H1 (cell line): ENCODE data around the gene PSME2. TPM values are rescaled to one million over a fixed set of nuclear protein-coding genes. Genes with fewer than 3 reads are reported as not detected.

Source experiments
- CTCF ChIA-PET: fragments of 300-600 bp; sonication (Branson Sonifier 250); formaldehyde crosslinking; loops from one replicate; lab custom pipeline; 2021; ENCODE audit not compliant: partially characterized antibody; lab: Charles Lee
- POLR2A ChIA-PET: fragments of 300-600 bp; sonication (Branson Sonifier 250); formaldehyde crosslinking; loops from one replicate; lab custom pipeline; 2021; ENCODE audit warnings: inconsistent platforms; ENCODE audit not compliant: partially characterized antibody; lab: Charles Lee
- DNase-seq, 2 experiments: peaks; one replicate each; pipeline versions ENCODE4 v3.0.0 to v3.0.0-alpha.2; 2010 to 2022; ENCODE audit warnings: low spot score in 2 of 2, low read depth in 1 of 2, mixed read lengths in 1 of 2
- FAIRE-seq: peaks from 2 replicates; lab custom pipeline; 2011; peaks lifted over from hg19 to GRCh38; lab: Jason Lieb, UNC
- H2AFZ ChIP-seq: 2 replicates; pipeline ENCODE4 v1.8.1; 2012; ENCODE audit warnings: low read length, inconsistent platforms
- H2AK5ac ChIP-seq: 2 replicates; pipeline ENCODE4 v1.6.1; 2013; ENCODE audit warnings: low read depth, low read length
- H2BK120ac ChIP-seq: replicated peaks from 2 replicates; pipeline ENCODE3; 2013; ENCODE audit warnings: low read depth, low read length, inconsistent platforms
- H2BK12ac ChIP-seq: 2 replicates; pipeline ENCODE4 v1.6.1; 2013; ENCODE audit warnings: low read depth, low read length
- H2BK15ac ChIP-seq: 2 replicates; pipeline ENCODE4 v1.6.1; 2013; ENCODE audit warnings: low read length
- H2BK20ac ChIP-seq: 2 replicates; pipeline ENCODE4 v1.6.1; 2013; ENCODE audit warnings: low read length
- H2BK5ac ChIP-seq: 2 replicates; pipeline ENCODE4 v1.6.1; 2013; ENCODE audit warnings: low read depth, low read length
- H3K14ac ChIP-seq: 2 replicates; pipeline ENCODE4 v1.6.1; 2013; ENCODE audit warnings: inconsistent platforms; ENCODE audit not compliant: insufficient read length
- H3K18ac ChIP-seq: 2 replicates; pipeline ENCODE4 v1.6.1; 2013; ENCODE audit warnings: low read length; ENCODE audit errors: extremely low read depth
- H3K23ac ChIP-seq: 2 replicates; pipeline ENCODE4 v1.6.1; 2013; ENCODE audit warnings: inconsistent platforms; ENCODE audit not compliant: insufficient read length
- H3K23me2 ChIP-seq: 2 replicates; pipeline ENCODE4 v1.6.1; 2013; ENCODE audit warnings: low read depth, low read length
- H3K27ac ChIP-seq: 2 replicates; pipeline ENCODE4 v1.6.1; 2011; ENCODE audit warnings: low read depth, low read length, inconsistent platforms
- H3K27me3 ChIP-seq, 4 experiments: replicated peaks in 1 of 4; 1 replicate in 1 of 4; 2 replicates in 3 of 4; pipeline versions ENCODE4 v1.6.1 to v1.8.1; 2011 to 2013; ENCODE audit warnings: low read length in 3 of 4, mild to moderate bottlenecking in 3 of 4, inconsistent platforms in 2 of 4, mixed read lengths in 2 of 4, moderate library complexity in 1 of 4; ENCODE audit not compliant: control insufficient read depth in 3 of 4, insufficient read depth in 3 of 4; ENCODE audit errors: extremely low read depth in 1 of 4
- H3K36me3 ChIP-seq, 4 experiments: 2 replicates each; pipeline versions ENCODE4 v1.6.1 to v1.8.1; 2011 to 2013; ENCODE audit warnings: mild to moderate bottlenecking in 4 of 4, low read length in 3 of 4, moderate library complexity in 2 of 4, control low read depth in 1 of 4, inconsistent platforms in 1 of 4; ENCODE audit not compliant: insufficient read depth in 4 of 4, control insufficient read depth in 2 of 4
- H3K4ac ChIP-seq: replicated peaks from 2 replicates; pipeline ENCODE3; 2013; ENCODE audit warnings: low read length, low read depth, mixed read lengths, inconsistent platforms; ENCODE audit not compliant: insufficient read length
- H3K4me1 ChIP-seq, 4 experiments: replicated peaks in 1 of 4; 1 replicate in 1 of 4; 2 replicates in 3 of 4; pipeline versions ENCODE4 v1.6.1 to v1.8.1; 2011 to 2013; ENCODE audit warnings: low read length in 3 of 4, inconsistent platforms in 2 of 4, mixed read lengths in 1 of 4; ENCODE audit not compliant: insufficient read depth in 4 of 4, control insufficient read depth in 3 of 4
- H3K4me2 ChIP-seq, 2 experiments: 2 replicates each; pipeline versions ENCODE4 v1.6.1 to v1.8.1; 2011 to 2013; ENCODE audit warnings: low read depth in 2 of 2, low read length in 2 of 2, control low read depth in 1 of 2, inconsistent platforms in 1 of 2, mild to moderate bottlenecking in 1 of 2; ENCODE audit not compliant: insufficient read depth in 1 of 2
- H3K4me3 ChIP-seq, 4 experiments: fragments of 200-600, 300-600 bp in 1 of 4; sonication (generic), shearing (Covaris generic), sonication (Bioruptor Twin) in 1 of 4; 2 replicates each; pipeline versions ENCODE4 v1.5.1 to v1.8.1; 2011 to 2016; ENCODE audit warnings: low read length in 4 of 4, low read depth in 3 of 4, control low read depth in 2 of 4, inconsistent platforms in 2 of 4, mild to moderate bottlenecking in 2 of 4, mixed read lengths in 1 of 4, moderate library complexity in 1 of 4; ENCODE audit not compliant: insufficient read depth in 2 of 4; ENCODE audit errors: extremely low read depth in 1 of 4
- H3K56ac ChIP-seq: replicated peaks from 2 replicates; pipeline ENCODE3; 2013; ENCODE audit warnings: low read depth, mild to moderate bottlenecking, mixed read lengths, low read length, inconsistent platforms; ENCODE audit not compliant: insufficient read length
- H3K79me1 ChIP-seq: 2 replicates; pipeline ENCODE4 v1.6.1; 2013; ENCODE audit warnings: low read depth, low read length, control low read depth
- H3K79me2 ChIP-seq, 2 experiments: 2 replicates each; pipeline versions ENCODE4 v1.6.1 to v1.8.1; 2012 to 2013; ENCODE audit warnings: low read length in 2 of 2, mild to moderate bottlenecking in 2 of 2, inconsistent platforms in 1 of 2; ENCODE audit not compliant: insufficient read depth in 2 of 2, control insufficient read depth in 1 of 2
- H3K9ac ChIP-seq, 4 experiments: replicated peaks in 1 of 4; 1 replicate in 1 of 4; 2 replicates in 3 of 4; pipeline versions ENCODE4 v1.6.1 to v1.8.1; 2011 to 2013; ENCODE audit warnings: low read depth in 3 of 4, low read length in 3 of 4, control low read depth in 2 of 4, mild to moderate bottlenecking in 2 of 4, moderate library complexity in 2 of 4, inconsistent platforms in 1 of 4; ENCODE audit errors: extremely low read depth in 1 of 4
- H3K9me3 ChIP-seq, 2 experiments: 2 replicates each; pipeline versions ENCODE4 v1.6.1 to v1.8.1; 2012 to 2013; ENCODE audit warnings: mild to moderate bottlenecking in 2 of 2, moderate library complexity in 2 of 2, control low read depth in 1 of 2, inconsistent platforms in 1 of 2, low read depth in 1 of 2, low read length in 1 of 2, mixed read lengths in 1 of 2; ENCODE audit not compliant: insufficient read depth in 2 of 2
- H4K20me1 ChIP-seq, 2 experiments: replicated peaks in 1 of 2; 2 replicates each; pipeline versions ENCODE3 to v1.8.1; 2011 to 2013; ENCODE audit warnings: inconsistent platforms in 2 of 2, low read length in 2 of 2, mild to moderate bottlenecking in 1 of 2; ENCODE audit not compliant: insufficient read depth in 2 of 2, control insufficient read depth in 1 of 2
- H4K5ac ChIP-seq: 2 replicates; pipeline ENCODE4 v1.6.1; 2013; ENCODE audit warnings: low read length, low read depth, mixed read lengths, inconsistent platforms; ENCODE audit not compliant: insufficient read length
- H4K8ac ChIP-seq: 2 replicates; pipeline ENCODE4 v1.8.0; 2013; ENCODE audit warnings: mild to moderate bottlenecking, moderate library complexity, low read length, inconsistent platforms; ENCODE audit not compliant: insufficient read depth; ENCODE audit errors: extremely low read depth
- H4K91ac ChIP-seq: replicated peaks from 2 replicates; pipeline ENCODE3; 2013; ENCODE audit warnings: low read length, mixed read lengths, inconsistent platforms; ENCODE audit not compliant: insufficient read length
- BACH1 ChIP-seq: IDR thresholded peaks from 2 replicates; pipeline ENCODE4 v1.6.1; 2012; ENCODE audit warnings: low read length, improper control_type of control experiment
- CREB1 ChIP-seq: IDR thresholded peaks from 2 replicates; pipeline ENCODE4 v1.6.1; 2012; ENCODE audit warnings: inconsistent platforms
- CTBP2 ChIP-seq: IDR thresholded peaks from 2 replicates; pipeline ENCODE4 v1.7.0; 2011; ENCODE audit warnings: borderline replicate concordance, mild to moderate bottlenecking, moderate library complexity, mixed read lengths, low read length; ENCODE audit not compliant: insufficient read depth, insufficient read length
- GABPA ChIP-seq: IDR thresholded peaks from 2 replicates; pipeline ENCODE4 v1.6.1; 2011; ENCODE audit warnings: mild to moderate bottlenecking, low read length, moderate library complexity, borderline replicate concordance; ENCODE audit not compliant: insufficient read depth
- PHF8 ChIP-seq: fragments of 200-600 bp; sonication (generic); conservative IDR thresholded peaks from 2 replicates; pipeline ENCODE4 v1.7.1; 2012; ENCODE audit warnings: low read depth, mild to moderate bottlenecking, inconsistent platforms, low read length, moderate library complexity
- POLR2A ChIP-seq, 2 experiments: IDR thresholded peaks; 1 replicate in 1 of 2; 2 replicates in 1 of 2; pipeline ENCODE4 v1.6.1; 2011; ENCODE audit warnings: low read depth in 2 of 2, low read length in 2 of 2, mild to moderate bottlenecking in 2 of 2; ENCODE audit errors: control extremely low read depth in 1 of 2
- POU5F1 ChIP-seq: IDR thresholded peaks from 2 replicates; pipeline ENCODE4 v1.6.1; 2011; ENCODE audit warnings: low read depth, mild to moderate bottlenecking, low read length, moderate library complexity
- RAD21 ChIP-seq, 2 experiments: IDR thresholded peaks in 1 of 2; conservative IDR thresholded peaks in 1 of 2; 2 replicates each; pipeline ENCODE4 v1.6.1; 2011; ENCODE audit warnings: low read depth in 2 of 2, low read length in 2 of 2, improper control_type of control experiment in 1 of 2, inconsistent platforms in 1 of 2, mild to moderate bottlenecking in 1 of 2, moderate library complexity in 1 of 2
- RBBP5 ChIP-seq: IDR thresholded peaks from 2 replicates; pipeline ENCODE4 v1.7.1; 2012; ENCODE audit warnings: low read depth, mild to moderate bottlenecking, inconsistent platforms, low read length, moderate library complexity, borderline replicate concordance
- RXRA ChIP-seq: IDR thresholded peaks from 2 replicates; pipeline ENCODE4 v1.6.1; 2011; ENCODE audit warnings: low read depth, mild to moderate bottlenecking, low read length, moderate library complexity; ENCODE audit not compliant: insufficient read depth
- SIN3A ChIP-seq, 2 experiments: IDR thresholded peaks in 1 of 2; conservative IDR thresholded peaks in 1 of 2; 2 replicates each; pipeline ENCODE4 v1.6.1; 2011 to 2012; ENCODE audit warnings: low read length in 2 of 2, improper control_type of control experiment in 1 of 2, low read depth in 1 of 2, mild to moderate bottlenecking in 1 of 2
- SP2 ChIP-seq: IDR thresholded peaks from 2 replicates; pipeline ENCODE4 v1.6.1; 2012; ENCODE audit warnings: mild to moderate bottlenecking, low read length, inconsistent platforms
- SUZ12 ChIP-seq: fragments of 200-600 bp; sonication (generic); IDR thresholded peaks from 2 replicates; pipeline ENCODE4 v1.6.1; 2012; ENCODE audit warnings: mild to moderate bottlenecking, inconsistent platforms, low read length, moderate library complexity, mixed read lengths
- TAF1 ChIP-seq: IDR thresholded peaks from 2 replicates; pipeline ENCODE4 v1.6.1; 2011; ENCODE audit warnings: mild to moderate bottlenecking, low read depth, low read length
- polyA plus RNA-seq, 7 experiments: library from polyadenylated mRNA; depleted of rRNA in 3 of 7; stranded (reverse) in 5 of 7; unstranded in 2 of 7; fragments of >200 nt in 5 of 7; fragments of 200-250 nt in 2 of 7; gene quantifications; 1 replicate in 5 of 7; 2 replicates in 1 of 7; 4 replicates in 1 of 7; pipeline versions ENCODE4 v1.2.1 to v1.2.3, GENCODE V29; 2011 to 2013; ENCODE audit warnings: missing spikeins in 2 of 7, mixed read lengths in 2 of 7
- total RNA-seq: library from RNA; stranded (reverse); fragmentation: NEBNext Ultra II Directional; extraction: Animal tissue kit (Norgen Biotek cat#: 25700); gene quantifications from 2 replicates; pipeline ENCODE4 v1.2.1, GENCODE V29; 2021
- TF ChIP-seq, protein P1 (sequence below): IDR thresholded peaks from 2 replicates; pipeline ENCODE4 v1.6.1; 2011; ENCODE audit warnings: low read depth, mild to moderate bottlenecking, low read length; ENCODE audit not compliant: insufficient read depth

The PSME2 gene
- total and polyA plus RNA-seq, 2 of the 8 experiments (the other 6 are each of a cell fraction or from before 2014, with no cell fraction given), result 71.8 to 111 TPM

DNA sequence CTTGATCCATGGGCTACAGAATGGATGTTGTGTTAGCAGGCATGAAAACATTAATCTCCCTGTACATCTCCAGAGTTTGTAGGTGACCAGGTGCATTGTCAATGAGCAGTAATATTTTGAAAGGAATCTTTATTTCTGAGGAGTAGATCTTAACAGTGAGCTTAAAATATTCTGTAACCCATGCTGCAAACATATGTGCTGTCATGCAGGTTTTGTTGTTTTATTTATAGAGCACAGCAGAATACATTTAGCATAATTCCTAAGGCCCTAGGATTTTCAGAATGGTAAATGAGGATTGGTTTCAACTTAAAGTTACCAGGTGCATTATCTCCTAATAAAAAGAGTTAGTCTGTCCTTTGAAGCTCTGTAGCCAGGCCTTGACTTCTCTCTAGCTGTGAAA lies 19.5 kb downstream of the PSME2 start:
- Histone ChIP-seq H3K79me2 (no peaks in the 10 kb centered on the region), H2AK5ac (no peak overlapping the region), H4K8ac (no peak overlapping the region), H3K4me1 (no peaks in the 10 kb centered on the region), H3K27ac (no peak overlapping the region), H2BK12ac (no peak overlapping the region), H3K14ac (no peak overlapping the region), H2BK120ac (no peak overlapping the region), H3K36me3 (peaks cover 0 to 12% (median 3%) of the 10 kb centered on the region in 4 experiments; a peak in 4 of 8 replicates), H4K20me1 (no peaks in the 10 kb centered on the region), H3K56ac (no peak overlapping the region), H3K4ac (no peak overlapping the region), H4K5ac (no peak overlapping the region), H3K23me2 (no peaks in the 10 kb centered on the region), H4K91ac (no peak overlapping the region), H3K27me3 (no peaks in the 10 kb centered on the region), H2AFZ (no peak overlapping the region), H2BK15ac (no peak overlapping the region), H2BK5ac (no peak overlapping the region), H3K79me1 (no peaks in the 10 kb centered on the region), H3K9ac (no peak overlapping the region), H3K9me3 (no peaks in the 10 kb centered on the region), H3K18ac (no peak overlapping the region), H2BK20ac (no peak overlapping the region), H3K23ac (no peak overlapping the region), H3K4me3 (no peak overlapping the region), H3K4me2 (no peak overlapping the region)
- no peak for FAIRE-seq
- no peak for DNase-seq
- POLR2A ChIA-PET, result interaction anchor here (0.7 to 11.1 kb wide), 10 partner anchors 9 to 52 kb away, joined by 3 to 96 read pairs (median 4); partner anchors contain the start of genes DCAF11, NRL, PSME1 and PSME2
- CTCF ChIA-PET, result interaction anchor here (0.7 to 1.4 kb wide), 8 partner anchors 10 to 1058 kb away, joined by 3 to 4 read pairs (median 3); no protein-coding TSS in a partner anchor
- TF ChIP-seq GABPA, result no peak
- TF ChIP-seq BACH1, result no peak
- TF ChIP-seq CREB1, result no peak
- TF ChIP-seq POLR2A (IDR thresholded peaks at IDR 0.05; ENCODE audit: control extremely low read depth in 1 of 2, low read depth in 2 of 2, low read length in 2 of 2), result no peak
- TF ChIP-seq CTBP2, result no peak
- TF ChIP-seq SP2, result no peak
- no peak for TF ChIP-seq RXRA
- no peak for TF ChIP-seq TAF1
- TF ChIP-seq, protein P1, sequence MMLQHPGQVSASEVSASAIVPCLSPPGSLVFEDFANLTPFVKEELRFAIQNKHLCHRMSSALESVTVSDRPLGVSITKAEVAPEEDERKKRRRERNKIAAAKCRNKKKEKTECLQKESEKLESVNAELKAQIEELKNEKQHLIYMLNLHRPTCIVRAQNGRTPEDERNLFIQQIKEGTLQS, result no peak
- no peak for TF ChIP-seq SUZ12
- TF ChIP-seq PHF8, result no peak
- no peak for TF ChIP-seq RBBP5
- TF ChIP-seq POU5F1, result no peak
- no peak for TF ChIP-seq SIN3A (conservative IDR thresholded peaks at IDR 0.05 in 1 of 2, IDR thresholded peaks at IDR 0.05 in 1 of 2; ENCODE audit: low read depth in 1 of 2, low read length in 2 of 2)
- no peak for TF ChIP-seq RAD21 (IDR thresholded peaks at IDR 0.05 in 1 of 2, conservative IDR thresholded peaks at IDR 0.05 in 1 of 2; ENCODE audit: low read depth in 2 of 2, low read length in 2 of 2)
